GM19193 (cell line): ENCODE data around the gene HNRNPD.

ENCODE experiments used
- POLR2A ChIP-seq: IDR thresholded peaks from 4 replicates; pipeline ENCODE4 v1.6.1; 2011; ENCODE audit not compliant: insufficient read depth, insufficient read length; ENCODE audit errors: extremely low read depth

Gene HNRNPD, protein sequence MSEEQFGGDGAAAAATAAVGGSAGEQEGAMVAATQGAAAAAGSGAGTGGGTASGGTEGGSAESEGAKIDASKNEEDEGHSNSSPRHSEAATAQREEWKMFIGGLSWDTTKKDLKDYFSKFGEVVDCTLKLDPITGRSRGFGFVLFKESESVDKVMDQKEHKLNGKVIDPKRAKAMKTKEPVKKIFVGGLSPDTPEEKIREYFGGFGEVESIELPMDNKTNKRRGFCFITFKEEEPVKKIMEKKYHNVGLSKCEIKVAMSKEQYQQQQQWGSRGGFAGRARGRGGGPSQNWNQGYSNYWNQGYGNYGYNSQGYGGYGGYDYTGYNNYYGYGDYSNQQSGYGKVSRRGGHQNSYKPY

GRCh38 chr4:82373816-82374625 lies at the start of gene HNRNPD:
Gene HNRNPD, minus strand, starts transcription at chr4:82373991. Its CDS starts 313 bp downstream, at chr4:82373678.
- TF ChIP-seq POLR2A = peak; percentile 96

DNA sequence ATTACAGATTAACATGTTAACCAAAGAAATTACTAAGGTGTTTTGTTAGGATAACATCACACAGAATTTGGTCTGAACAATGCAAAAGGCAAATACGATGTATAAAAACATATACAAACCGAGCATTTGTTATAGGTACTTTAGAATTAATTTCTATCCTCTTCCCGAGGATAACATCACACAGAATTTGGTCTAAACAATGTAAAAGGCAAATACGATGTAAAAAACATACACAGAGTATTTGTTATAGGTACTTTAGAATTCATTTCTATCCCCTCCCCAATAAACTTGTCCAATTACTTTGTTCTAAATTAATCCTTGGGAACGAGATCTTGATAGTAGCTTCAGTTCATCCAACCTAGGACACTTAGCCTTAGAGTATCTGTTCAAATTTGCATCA lies 48.8 kb upstream of the HNRNPD start:
- no peak for TF ChIP-seq POLR2A

- peak; percentile 50 for TF ChIP-seq POLR2A
Measured at GRCh38 chr4:82421796-82422560, 48.2 kb upstream of the HNRNPD start.

GRCh38 chr4:82419451-82419850 lies 45.7 kb upstream of the HNRNPD start:
- TF ChIP-seq POLR2A = no peak

DNA sequence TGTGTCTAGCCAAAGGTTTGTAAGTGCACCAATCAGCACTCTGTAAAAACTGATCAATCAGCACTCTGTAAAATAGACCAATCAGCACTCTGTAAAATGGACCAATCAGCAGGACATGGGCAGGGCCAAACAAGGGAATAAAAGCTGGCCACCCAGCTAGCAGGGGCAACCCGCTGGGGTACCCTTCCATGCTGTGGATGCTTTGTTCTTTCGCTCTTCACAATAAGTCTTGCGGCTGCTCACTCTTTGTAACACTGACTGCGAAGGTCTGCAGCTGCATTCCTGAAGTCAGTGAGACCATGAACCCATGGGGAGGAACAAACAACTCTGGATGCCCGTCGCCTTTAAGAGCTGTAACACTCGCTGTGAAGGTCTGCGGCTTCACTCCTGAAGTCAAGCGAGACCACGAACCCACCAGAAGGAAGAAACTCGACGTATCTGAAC lies 42.2 kb upstream of the HNRNPD start:
- TF ChIP-seq POLR2A = no peak

DNA sequence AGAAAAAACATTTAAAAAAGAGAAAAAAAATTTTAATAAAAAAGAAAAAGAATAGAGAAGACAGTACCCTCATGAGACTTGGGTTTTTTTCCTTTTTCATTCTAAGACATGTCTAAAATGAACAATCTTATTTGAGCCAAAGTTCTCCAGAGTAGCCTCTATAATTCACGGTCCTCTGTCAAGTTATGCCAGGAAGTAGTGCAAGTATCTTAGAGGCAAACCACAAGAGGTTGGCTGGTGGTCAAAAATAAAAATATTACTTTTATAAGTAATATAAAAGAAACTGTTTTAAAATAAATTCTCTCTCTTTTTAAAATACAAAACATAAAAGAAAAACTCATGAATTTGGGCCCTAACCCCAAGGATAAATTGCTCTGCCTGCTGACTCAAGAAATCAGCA lies 29.9 kb upstream of the HNRNPD start:
- TF ChIP-seq POLR2A = no peak

DNA sequence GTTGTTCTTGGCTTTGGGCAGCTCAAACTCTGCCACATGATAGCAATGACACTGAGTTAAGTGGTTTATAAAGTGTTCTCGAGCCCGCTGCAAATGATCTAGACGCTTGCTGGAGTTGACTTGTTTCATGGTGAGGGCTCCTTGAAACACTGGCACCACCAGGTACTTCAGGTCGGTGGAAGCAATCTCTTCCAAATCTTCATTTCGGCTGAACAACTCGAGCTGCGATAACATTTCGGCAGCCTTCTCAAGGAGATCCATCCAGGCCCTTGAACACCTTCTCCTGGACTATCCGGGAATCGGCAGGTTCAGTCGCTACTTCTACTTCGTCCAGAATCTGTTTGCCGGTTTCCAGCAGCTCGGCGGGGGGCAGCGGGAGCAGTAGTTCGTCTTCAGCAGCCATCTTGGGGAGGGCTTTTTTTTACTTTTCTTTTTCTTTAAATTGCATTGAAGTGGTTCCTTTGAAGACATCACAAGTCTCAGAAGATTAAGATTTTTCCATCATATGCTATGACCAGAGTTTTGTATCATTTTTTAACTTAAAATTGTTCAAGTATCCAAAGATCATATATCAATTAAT lies 28.5 kb upstream of the HNRNPD start:
- TF ChIP-seq POLR2A = no peak

- no peak for TF ChIP-seq POLR2A
Measured at GRCh38 chr4:82401600-82401999, 27.8 kb upstream of the HNRNPD start.

GRCh38 chr4:82398263-82398662 lies 24.5 kb upstream of the HNRNPD start:
- no peak for TF ChIP-seq POLR2A

DNA sequence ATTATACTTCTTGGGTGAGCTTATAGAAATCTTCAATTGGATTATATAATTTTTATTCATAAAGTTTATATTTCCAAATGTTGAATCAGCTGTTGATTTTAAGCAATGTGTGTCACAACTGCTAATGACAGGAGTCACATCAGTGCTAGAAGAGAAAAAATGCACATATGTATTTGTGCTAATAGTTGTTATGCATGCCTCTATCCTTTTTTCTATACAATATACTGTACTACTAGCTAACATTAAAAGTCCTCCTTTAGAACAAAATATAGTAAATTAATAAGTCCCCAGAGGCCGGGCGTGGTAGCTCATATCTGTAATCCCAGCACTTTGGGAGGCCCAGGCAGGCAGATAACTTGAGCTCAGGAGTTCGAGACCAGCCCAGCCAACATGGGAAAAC lies 23.7 kb upstream of the HNRNPD start:
- TF ChIP-seq POLR2A = no peak

DNA sequence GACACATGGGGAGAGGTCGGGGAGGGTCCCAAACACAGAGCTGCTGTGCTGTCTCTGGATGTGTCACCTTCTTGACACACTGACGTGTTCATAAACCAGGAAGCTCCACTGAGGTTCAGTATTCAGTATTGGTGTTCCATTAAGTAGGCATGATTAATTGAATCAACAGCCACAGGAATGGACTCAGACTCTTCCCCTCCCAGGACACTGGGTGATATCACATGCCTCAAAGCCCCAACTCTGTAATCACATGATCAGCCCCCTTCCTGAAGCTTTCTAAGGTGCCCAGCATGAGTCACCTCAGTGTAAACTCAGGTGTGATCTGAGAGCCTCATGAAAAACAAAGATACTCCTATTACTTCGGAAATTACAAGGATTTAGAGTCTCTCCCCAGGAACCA lies 21.1 kb upstream of the HNRNPD start:
- no peak for TF ChIP-seq POLR2A

GRCh38 chr4:82388405-82388804 lies 14.6 kb upstream of the HNRNPD start:
- TF ChIP-seq POLR2A = no peak

- no peak for TF ChIP-seq POLR2A
Measured at GRCh38 chr4:82382751-82383150, 9.0 kb upstream of the HNRNPD start.

GRCh38 chr4:82381661-82382296 lies 8.0 kb upstream of the HNRNPD start:
- TF ChIP-seq POLR2A = no peak
